Activated CD4-positive, CD25-positive, alpha-beta regulatory T cell (primary cell): ENCODE data around the gene CTAG2.
"Not testable (repeated sequence)": the region's sequence is repeated elsewhere in the genome, so short reads cannot be mapped to it uniquely, and the experiment has no call there.

Experiments used
- DNase-seq, 4 experiments: peaks; one replicate each; lab custom pipeline; 2025; lab: John Stamatoyannopoulos, UW

The CTAG2 gene

DNA sequence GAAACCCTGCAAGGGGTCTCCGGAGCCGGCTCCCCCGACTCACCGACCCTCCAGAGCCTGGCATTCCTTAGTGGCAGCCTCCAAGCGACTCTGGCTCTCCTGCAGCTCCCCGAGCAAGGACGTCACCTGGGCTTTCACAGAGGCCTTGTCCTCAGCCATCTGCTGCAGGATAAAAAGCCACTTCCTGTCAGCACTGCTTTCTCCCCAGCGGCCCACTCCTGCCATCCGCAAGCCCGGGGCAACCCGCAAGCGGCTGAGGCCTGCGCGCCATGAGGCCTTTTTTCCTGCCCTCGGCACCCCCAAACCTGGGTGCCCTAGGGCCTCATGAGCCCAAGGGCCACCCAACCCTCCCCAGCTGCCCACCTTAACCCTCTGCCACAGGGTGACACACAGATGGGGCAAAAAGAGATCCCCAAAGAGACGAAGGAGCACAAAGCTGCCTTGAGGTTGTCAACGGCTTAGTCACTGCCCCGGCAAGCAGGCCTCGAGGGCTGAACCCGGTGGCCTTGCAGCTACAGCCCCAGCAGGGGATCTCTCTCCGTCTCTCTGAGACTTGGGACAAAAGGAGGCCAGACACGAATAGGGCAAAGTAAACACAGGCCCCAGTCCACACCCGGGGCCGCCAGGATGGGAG is 7.5 kb downstream of the CTAG2 start:
- not testable (repeated sequence) for DNase-seq

- not testable (repeated sequence) for DNase-seq
Observed at GRCh38 chrX:154643708-154644107, 9.7 kb downstream of the CTAG2 start.

GRCh38 chrX:154641740-154642139 is 11.6 kb downstream of the CTAG2 start:
- DNase-seq = not testable (repeated sequence)

DNA sequence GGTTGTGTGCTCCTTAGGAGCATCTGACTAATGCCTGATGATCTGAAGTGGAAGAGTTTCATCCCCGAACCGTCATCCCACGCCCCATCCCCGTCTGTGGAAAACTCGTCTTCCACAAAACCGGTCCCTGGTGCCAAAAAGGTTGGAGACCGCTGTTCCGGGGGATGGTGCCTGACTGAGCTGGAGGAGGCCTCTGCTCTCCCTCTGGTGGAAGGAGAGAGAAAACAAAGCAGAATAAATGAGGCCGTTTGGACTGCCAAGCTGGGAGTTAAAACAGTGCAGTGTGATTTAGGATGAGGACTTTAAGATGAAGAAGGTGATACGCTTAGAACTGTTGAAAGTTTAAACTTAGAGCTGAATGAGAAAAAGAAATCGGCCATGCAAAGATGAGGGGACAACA is 19.7 kb downstream of the CTAG2 start:
- DNase-seq = not testable (repeated sequence)

GRCh38 chrX:154630949-154631348 is 22.4 kb downstream of the CTAG2 start:
- DNase-seq = not testable (repeated sequence)

DNA sequence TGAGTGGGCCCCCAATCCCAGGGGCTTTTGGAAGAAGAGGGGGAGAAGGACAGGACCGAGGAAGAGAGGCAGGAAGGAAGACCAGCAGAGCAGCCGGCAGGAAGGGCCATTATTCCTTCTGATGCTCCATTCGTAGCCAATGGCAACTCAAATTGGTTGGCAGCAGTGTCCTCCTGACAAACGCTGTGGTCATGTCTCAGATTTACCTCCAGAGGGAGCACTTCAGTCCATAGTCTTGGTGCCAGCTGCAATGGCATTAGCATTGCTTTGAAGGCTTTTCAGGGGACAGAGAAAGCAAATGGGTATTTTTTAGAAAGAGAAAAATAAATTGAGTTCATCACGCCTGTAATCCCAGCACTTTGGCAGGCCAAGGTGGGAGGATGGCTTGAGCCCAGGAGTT is 24.4 kb downstream of the CTAG2 start:
- DNase-seq = not testable (repeated sequence)

GRCh38 chrX:154620767-154621414 is 32.5 kb downstream of the CTAG2 start:
- DNase-seq = not testable (repeated sequence)

GRCh38 chrX:154619182-154619581 is 34.2 kb downstream of the CTAG2 start, which contains the start of gene CTAG1B:
Gene CTAG1B (minus strand): TSS chrX:154619282. CDS start chrX:154619218, 64 bp downstream.
- DNase-seq = not testable (repeated sequence)

DNA sequence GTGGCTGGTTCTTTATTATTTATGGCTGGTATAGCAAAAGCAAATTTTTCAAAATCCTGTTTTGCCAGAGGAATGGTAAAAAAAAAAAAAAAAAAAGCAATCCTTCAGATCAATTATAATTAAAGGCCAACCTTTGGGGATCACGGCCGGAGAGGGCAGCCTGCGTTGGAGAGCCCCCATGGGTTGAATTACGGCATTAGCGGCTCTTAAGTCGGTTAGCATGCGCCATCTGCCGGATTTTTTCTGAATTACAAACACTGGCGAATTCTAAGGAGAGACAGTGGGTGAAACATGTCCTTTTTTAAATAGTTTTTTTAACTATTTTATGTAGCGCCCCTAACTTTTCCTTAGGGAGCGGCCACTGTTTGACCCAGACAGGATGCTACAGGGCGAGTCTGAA is 39.8 kb downstream of the CTAG2 start:
- DNase-seq = not testable (repeated sequence)

DNA sequence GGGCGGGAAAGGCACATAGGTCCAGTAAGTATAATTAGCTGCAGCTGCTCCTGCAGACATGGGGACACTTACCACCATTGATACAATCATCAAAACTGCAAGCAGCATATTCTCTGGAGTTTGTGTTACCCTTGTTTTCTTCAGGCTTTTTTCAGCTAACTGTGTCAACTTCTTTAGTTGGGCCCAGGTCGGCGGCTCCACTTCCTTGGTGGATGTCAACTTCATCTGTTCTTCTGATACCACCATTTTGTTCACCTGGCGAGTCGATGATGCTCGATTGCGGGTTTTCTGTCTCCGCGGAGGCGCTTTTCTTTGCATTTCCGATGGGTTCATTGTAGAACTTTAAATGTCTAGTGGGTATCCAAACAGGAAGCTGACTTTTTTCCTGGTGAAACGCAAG is 42.2 kb downstream of the CTAG2 start:
- DNase-seq = not testable (repeated sequence)

GRCh38 chrX:154608823-154609222 is 44.6 kb downstream of the CTAG2 start:
- not testable (repeated sequence) for DNase-seq

- DNase-seq = not testable (repeated sequence)
Observed at GRCh38 chrX:154607976-154608375, 45.4 kb downstream of the CTAG2 start.

DNA sequence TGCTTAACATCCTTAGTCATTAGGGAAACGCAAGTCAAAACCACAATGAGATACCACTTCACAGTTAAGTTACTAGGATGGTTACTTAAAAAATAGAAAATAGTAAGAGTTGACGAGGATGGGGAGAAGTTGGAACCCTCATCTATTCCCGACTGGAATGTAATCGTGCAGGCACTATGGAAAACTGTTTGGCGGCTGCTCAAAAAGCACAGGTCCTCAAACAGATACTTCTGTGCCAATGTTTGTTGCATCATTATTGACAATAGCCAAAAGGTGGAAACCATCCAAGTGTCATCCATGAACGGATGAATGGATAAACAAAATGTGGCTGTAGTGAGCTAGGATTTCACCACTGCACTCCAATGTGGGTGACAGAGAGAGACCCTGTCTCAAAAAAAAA is 46.0 kb downstream of the CTAG2 start:
- DNase-seq = no peak

DNA sequence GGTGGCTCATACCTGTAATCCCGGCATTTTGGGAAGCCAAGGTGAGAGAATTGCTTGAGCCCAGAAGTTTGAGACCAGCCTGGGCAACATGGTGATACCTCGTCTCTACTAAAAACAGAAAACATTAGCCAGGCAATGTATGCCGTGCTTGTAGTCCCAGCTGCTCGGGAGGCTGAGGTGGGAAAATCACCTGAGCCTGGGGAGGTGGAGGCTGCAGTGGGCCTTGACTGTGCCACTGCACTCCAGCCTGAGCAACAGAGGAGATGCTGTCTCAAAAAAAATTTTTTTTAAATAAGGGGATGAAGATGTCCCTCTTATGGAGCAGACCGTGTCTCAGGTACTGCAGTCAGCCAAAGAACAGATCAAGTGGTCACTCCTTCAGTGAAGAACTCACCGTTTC is 47.8 kb downstream of the CTAG2 start:
- no peak for DNase-seq

DNA sequence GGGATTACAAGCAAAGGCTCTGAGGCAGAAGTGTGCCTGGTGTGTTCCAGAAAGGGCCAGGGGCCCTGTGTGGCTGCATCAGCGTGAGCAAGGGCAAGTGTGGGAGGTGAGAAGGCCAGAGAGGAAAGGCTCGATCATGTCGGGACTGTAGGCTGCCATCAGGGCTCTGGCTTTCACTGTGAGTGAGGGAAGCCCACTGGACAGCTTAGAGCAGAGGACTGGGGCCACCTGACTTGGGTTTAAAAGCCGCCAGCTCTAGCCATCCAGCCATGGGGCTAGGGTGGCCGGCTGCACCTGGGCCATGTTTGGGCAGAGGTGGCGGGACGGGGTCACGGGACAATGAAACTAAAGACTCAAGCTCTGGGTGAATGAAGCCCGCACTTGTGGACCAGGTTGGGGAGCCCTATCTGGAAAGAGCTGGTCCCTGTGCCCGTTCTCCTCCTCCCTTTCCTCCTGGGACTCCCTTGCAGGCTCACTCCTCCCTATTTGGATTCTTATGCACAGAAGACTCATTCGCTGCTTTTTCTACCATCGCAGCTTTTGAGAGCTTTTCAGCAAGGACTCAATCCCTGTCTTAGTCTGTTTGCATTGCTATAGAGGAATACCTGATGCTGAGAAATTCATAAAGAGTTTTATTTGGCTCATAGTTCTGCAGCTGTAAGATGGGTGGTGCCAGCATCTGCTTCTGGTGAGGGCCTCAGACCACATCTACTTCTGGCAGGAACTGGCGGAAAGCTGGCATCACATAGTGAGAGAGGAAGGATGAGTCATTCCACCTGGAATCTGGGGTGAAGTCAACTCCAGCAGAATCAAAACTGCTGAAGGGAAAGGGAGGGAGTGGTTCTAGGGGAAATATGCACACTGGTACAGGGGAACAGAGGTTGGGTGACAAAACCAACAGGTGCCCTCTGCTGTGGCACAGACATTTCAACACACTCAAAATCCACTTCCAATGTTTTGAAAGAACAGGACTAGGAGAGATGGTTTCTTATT is 49.6 kb downstream of the CTAG2 start:
- DNase-seq = no peak

DNA sequence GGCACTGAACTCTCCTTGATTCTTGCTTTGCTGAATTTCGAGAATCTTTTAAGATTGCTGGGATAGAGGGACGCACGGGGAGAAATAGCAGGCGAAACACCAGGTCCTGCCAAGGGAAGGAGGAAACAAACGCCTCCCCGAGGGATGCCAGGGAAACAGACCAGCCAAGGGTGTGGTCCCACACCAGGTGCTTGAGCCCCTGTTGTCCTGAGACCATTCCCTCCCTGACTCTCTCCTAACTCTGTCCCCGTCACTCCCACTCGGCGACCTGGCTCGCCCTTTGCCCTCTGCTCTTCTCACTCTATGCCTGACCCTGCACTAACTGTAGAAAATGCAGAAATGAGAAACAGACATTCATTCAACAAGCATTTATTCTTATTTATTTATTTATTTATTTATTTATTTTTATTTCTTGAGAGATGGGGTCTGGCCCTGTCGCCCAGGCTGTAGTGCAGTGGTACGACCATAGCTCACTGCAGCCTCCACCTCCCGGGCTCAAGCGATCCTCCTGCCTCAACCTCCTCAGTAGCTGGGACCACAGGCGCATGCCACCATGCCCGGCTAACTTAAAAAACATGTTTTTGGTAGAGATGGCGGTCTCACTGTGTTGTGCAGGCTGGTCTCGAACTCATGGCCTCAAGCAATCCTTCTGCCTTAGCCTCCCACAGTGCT is 50.5 kb downstream of the CTAG2 start:
- DNase-seq = no peak

GRCh38 chrX:154602226-154602625 is 51.2 kb downstream of the CTAG2 start:
- no peak for DNase-seq
